Activated CD8-positive, alpha-beta T cell treated with anti-CD3 and anti-CD28 coated beads for 36 hours (primary cell): ENCODE data around the gene ERC2. TPM values are rescaled to one million over a fixed set of nuclear protein-coding genes. Genes with fewer than 3 reads are reported as not detected.

Experiments used
- ATAC-seq: fragments of 200-7000 bp; cut with Tn5 transposase; one replicate; pipeline ENCODE4 v1.10.0; 2021; ENCODE audit warnings: mild to moderate bottlenecking, moderate library complexity
- CTCF ChIA-PET: fragments of 350-600 bp; sonication (Branson Sonifier 250); formaldehyde crosslinking; loops from one replicate; lab custom pipeline; 2021; ENCODE audit warnings: antibody characterized with exemption; lab: Charles Lee
- POLR2A ChIA-PET: fragments of 350-600 bp; sonication (Branson Sonifier 250); formaldehyde crosslinking; loops from one replicate; lab custom pipeline; 2021; ENCODE audit warnings: antibody characterized with exemption; lab: Charles Lee
- DNase-seq: peaks from one replicate; pipeline ENCODE4 v3.0.0-alpha.2; 2020
- H3K27ac Mint-ChIP-seq: one replicate; pipeline ENCODE4 v1.8.0; 2021; ENCODE audit warnings: mild to moderate bottlenecking, mixed read lengths
- H3K27me3 Mint-ChIP-seq: one replicate; pipeline ENCODE4 v1.8.0; 2021; ENCODE audit warnings: mixed read lengths
- H3K36me3 Mint-ChIP-seq: one replicate; pipeline ENCODE4 v1.8.0; 2021; ENCODE audit warnings: low read depth, mixed read lengths
- H3K4me1 Mint-ChIP-seq: one replicate; pipeline ENCODE4 v1.8.0; 2021; ENCODE audit warnings: low read depth, mixed read lengths
- H3K4me3 Mint-ChIP-seq: one replicate; pipeline ENCODE4 v1.8.0; 2021; ENCODE audit warnings: mild to moderate bottlenecking, moderate library complexity, mixed read lengths
- H3K9me3 Mint-ChIP-seq: one replicate; pipeline ENCODE4 v1.8.0; 2021; ENCODE audit warnings: mixed read lengths
- intact Hi-C: fragments of 100-400 bp; cut with micrococcal nuclease; formaldehyde crosslinking; loops from one replicate; pipeline ENCODE4 v1.10.0; 2022
- total RNA-seq, 2 experiments: library from RNA; stranded (reverse); gene quantifications; one replicate each; pipeline ENCODE4 v1.2.3, GENCODE V29; 2021
- TF ChIP-seq, protein P1 (sequence below): fragments of 200-600 bp; IDR thresholded peaks from one replicate; pipeline ENCODE4 v1.8.0; 2022; ENCODE audit warnings: antibody characterized with exemption, mild to moderate bottlenecking

ERC2 gene
- total RNA-seq, 2 experiments from 2014 or later = 0.18 to 0.52 TPM

- no peak overlapping the region for H3K27ac Mint-ChIP-seq
- no peaks in the 10 kb centered on the region for H3K27me3 Mint-ChIP-seq
- no peaks in the 10 kb centered on the region for H3K36me3 Mint-ChIP-seq
- DNase-seq (no peak), ATAC-seq (no peak)
- ChIA-PET CTCF (no interaction called here), POLR2A (no interaction called here)
- H3K4me1 Mint-ChIP-seq = no peaks in the 10 kb centered on the region
- no peaks in the 10 kb centered on the region for H3K9me3 Mint-ChIP-seq
- TF ChIP-seq, protein P1, sequence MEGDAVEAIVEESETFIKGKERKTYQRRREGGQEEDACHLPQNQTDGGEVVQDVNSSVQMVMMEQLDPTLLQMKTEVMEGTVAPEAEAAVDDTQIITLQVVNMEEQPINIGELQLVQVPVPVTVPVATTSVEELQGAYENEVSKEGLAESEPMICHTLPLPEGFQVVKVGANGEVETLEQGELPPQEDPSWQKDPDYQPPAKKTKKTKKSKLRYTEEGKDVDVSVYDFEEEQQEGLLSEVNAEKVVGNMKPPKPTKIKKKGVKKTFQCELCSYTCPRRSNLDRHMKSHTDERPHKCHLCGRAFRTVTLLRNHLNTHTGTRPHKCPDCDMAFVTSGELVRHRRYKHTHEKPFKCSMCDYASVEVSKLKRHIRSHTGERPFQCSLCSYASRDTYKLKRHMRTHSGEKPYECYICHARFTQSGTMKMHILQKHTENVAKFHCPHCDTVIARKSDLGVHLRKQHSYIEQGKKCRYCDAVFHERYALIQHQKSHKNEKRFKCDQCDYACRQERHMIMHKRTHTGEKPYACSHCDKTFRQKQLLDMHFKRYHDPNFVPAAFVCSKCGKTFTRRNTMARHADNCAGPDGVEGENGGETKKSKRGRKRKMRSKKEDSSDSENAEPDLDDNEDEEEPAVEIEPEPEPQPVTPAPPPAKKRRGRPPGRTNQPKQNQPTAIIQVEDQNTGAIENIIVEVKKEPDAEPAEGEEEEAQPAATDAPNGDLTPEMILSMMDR = no peak
- intact Hi-C loops = no loop called here
- H3K4me3 Mint-ChIP-seq = no peak overlapping the region
Observed at GRCh38 chr3:56123487-56123886, 344.8 kb downstream of the ERC2 start.

DNA sequence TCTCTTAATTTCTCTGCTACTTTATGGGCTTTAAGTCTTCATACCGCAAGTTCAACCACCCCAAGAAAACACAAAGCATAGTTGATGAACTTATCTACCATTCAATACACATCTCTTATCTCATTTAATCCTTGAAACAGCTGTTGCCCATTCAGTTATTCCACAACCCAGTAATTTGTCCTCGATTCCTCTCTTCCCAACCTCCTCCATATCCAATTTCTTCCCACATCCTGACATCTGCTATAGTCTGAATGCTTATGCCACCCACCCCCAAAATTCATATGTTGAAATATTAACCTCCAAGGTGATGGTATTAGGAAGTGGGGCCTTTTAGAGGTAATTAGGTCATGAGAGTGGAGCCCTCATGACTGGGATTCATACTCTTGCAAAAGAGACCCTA is 345.4 kb downstream of the ERC2 start:
- ChIA-PET CTCF (no interaction called here), POLR2A (no interaction called here)
- TF ChIP-seq, protein P1 = no peak
- H3K4me1 Mint-ChIP-seq = no peaks in the 10 kb centered on the region
- ATAC-seq (no peak), DNase-seq (no peak)
- no peaks in the 10 kb centered on the region for H3K27me3 Mint-ChIP-seq
- no peak overlapping the region for H3K4me3 Mint-ChIP-seq
- intact Hi-C loops = no loop called here
- no peak overlapping the region for H3K27ac Mint-ChIP-seq
- no peaks in the 10 kb centered on the region for H3K36me3 Mint-ChIP-seq
- no peaks in the 10 kb centered on the region for H3K9me3 Mint-ChIP-seq

- CTCF ChIA-PET = no interaction called here
- no peak for DNase-seq
- ATAC-seq = no peak
- TF ChIP-seq, protein P1 = no peak
- intact Hi-C loops = no loop called here
- H3K36me3 Mint-ChIP-seq = no peaks in the 10 kb centered on the region
- POLR2A ChIA-PET = no interaction called here
- H3K9me3 Mint-ChIP-seq = no peaks in the 10 kb centered on the region
- H3K27ac Mint-ChIP-seq = no peak overlapping the region
- no peak overlapping the region for H3K4me3 Mint-ChIP-seq
- no peaks in the 10 kb centered on the region for H3K4me1 Mint-ChIP-seq
- H3K27me3 Mint-ChIP-seq = no peaks in the 10 kb centered on the region
Observed at GRCh38 chr3:56121716-56122115, 346.6 kb downstream of the ERC2 start.

DNA sequence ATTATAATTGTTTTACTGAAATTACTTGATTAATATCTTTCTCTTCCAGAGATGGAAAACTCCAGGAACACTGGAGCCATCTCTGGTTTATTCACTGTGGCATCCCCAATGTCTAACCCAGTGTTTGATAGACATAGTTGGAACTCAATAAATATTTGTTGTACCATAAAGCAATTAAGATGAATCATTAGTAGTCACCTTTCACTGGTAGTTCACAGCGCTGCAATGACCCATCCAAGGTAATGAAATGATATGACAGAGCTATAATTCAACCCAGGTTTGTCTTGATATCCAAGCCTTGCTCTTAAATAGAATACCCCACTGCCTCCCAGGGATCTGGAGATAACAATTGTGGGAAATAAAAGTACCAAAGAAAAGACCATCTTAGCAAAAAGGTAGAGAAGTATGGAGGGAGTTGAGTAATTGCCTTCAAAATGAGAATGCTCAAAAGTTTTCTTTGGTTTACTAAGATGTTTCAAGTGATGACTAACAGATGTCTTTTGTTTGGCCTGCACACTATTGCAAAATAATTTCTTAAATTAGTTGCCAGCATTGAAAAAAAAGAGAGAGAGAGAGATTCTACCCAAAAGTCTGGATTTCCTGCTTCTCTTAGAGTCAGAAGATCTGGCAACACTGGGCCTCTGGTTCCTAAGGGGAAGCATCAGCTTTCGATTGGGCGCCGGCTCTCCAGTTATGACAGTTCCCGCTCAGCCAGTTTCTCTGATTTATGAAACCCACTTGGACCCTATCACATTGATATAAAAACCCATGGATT is 348.5 kb downstream of the ERC2 start:
- intact Hi-C loops = no loop called here
- CTCF ChIA-PET = no interaction called here
- Mint-ChIP-seq H3K27ac (no peak overlapping the region), H3K4me3 (no peak overlapping the region), H3K4me1 (no peaks in the 10 kb centered on the region), H3K9me3 (peaks cover 10% of the 10 kb centered on the region), H3K36me3 (no peaks in the 10 kb centered on the region), H3K27me3 (no peaks in the 10 kb centered on the region)
- POLR2A ChIA-PET = no interaction called here
- TF ChIP-seq, protein P1 = no peak
- ATAC-seq = no peak
- DNase-seq = no peak

- Mint-ChIP-seq H3K36me3 (no peaks in the 10 kb centered on the region), H3K4me1 (no peaks in the 10 kb centered on the region), H3K4me3 (no peak overlapping the region), H3K9me3 (peaks cover 13% of the 10 kb centered on the region), H3K27ac (no peak overlapping the region), H3K27me3 (no peaks in the 10 kb centered on the region)
- CTCF ChIA-PET = no interaction called here
- DNase-seq (no peak), ATAC-seq (no peak)
- TF ChIP-seq, protein P1 = no peak
- POLR2A ChIA-PET = no interaction called here
- intact Hi-C loops = no loop called here
Observed at GRCh38 chr3:56118968-56119367, 349.3 kb downstream of the ERC2 start.
